Neural cell (in vitro differentiated cells): ENCODE measurements around the gene PBX1.

ENCODE experiments used
- CTCF ChIP-seq: fragments of 450-650 bp; IDR thresholded peaks from 2 replicates; pipeline ENCODE4 v1.5.1; 2014; ENCODE audit warnings: antibody characterized with exemption, mild to moderate bottlenecking, moderate library complexity; ENCODE audit not compliant: poor library complexity, severe bottlenecking
- EP300 ChIP-seq: fragments of 450-650 bp; conservative IDR thresholded peaks from 2 replicates; pipeline ENCODE4 v1.6.1; 2014; ENCODE audit warnings: antibody characterized with exemption, mild to moderate bottlenecking, moderate library complexity; ENCODE audit not compliant: poor library complexity, severe bottlenecking
- EZH2 ChIP-seq: fragments of 200-600, 300-800 bp; shearing (Covaris generic), sonication (generic); IDR thresholded peaks from 2 replicates; pipeline ENCODE4 v1.6.1; 2014; ENCODE audit warnings: antibody characterized with exemption, low read length, borderline replicate concordance, mild to moderate bottlenecking; ENCODE audit not compliant: insufficient read depth, poor library complexity, severe bottlenecking
- MXI1 ChIP-seq: fragments of 450-650 bp; conservative IDR thresholded peaks from 2 replicates; pipeline ENCODE4 v1.6.1; 2014; ENCODE audit warnings: antibody characterized with exemption, mild to moderate bottlenecking; ENCODE audit not compliant: poor library complexity, severe bottlenecking
- POLR2AphosphoS5 ChIP-seq: IDR thresholded peaks from 2 replicates; pipeline ENCODE4 v1.6.1; 2012
- RAD21 ChIP-seq: fragments of 450-650 bp; conservative IDR thresholded peaks from 2 replicates; pipeline ENCODE4 v1.6.1; 2014; ENCODE audit warnings: antibody characterized with exemption, mild to moderate bottlenecking, moderate library complexity
- REST ChIP-seq: IDR thresholded peaks from 2 replicates; pipeline ENCODE4 v1.6.1; 2012; ENCODE audit warnings: borderline replicate concordance
- TAF1 ChIP-seq: IDR thresholded peaks from 2 replicates; pipeline ENCODE4 v1.6.1; 2012; ENCODE audit warnings: low read depth

GRCh38 chr1:164838786-164839185 is 279.8 kb downstream of the PBX1 start:
- no peak for TF ChIP-seq CTCF
- TF ChIP-seq RAD21: no peak
- TF ChIP-seq POLR2AphosphoS5: no peak
- no peak for TF ChIP-seq EZH2
- TF ChIP-seq REST: no peak
- TF ChIP-seq TAF1: no peak
- TF ChIP-seq MXI1: no peak
- TF ChIP-seq EP300: no peak
